Colonic mucosa (tissue), 4 donors: ENCODE data around the gene COL13A1. TPM values are rescaled to one million over a fixed set of nuclear protein-coding genes. Genes with fewer than 3 reads are reported as not detected.
A peak's percentile ranks its signal among the peaks of the same experiment; 100 is the strongest.

Source experiments
- DNase-seq: peaks from one replicate; pipeline ENCODE4 v3.0.0-alpha.2; 2020
- H3K27ac ChIP-seq: fragments of 200-600 bp; one replicate; pipeline ENCODE4 v1.8.0; 2021
- H3K27me3 ChIP-seq: fragments of 200-600 bp; one replicate; pipeline ENCODE4 v1.8.0; 2021
- H3K36me3 ChIP-seq: fragments of 200-600 bp; one replicate; pipeline ENCODE4 v1.8.0; 2021
- H3K4me1 ChIP-seq: fragments of 200-600 bp; one replicate; pipeline ENCODE4 v1.8.0; 2021; ENCODE audit warnings: mild to moderate bottlenecking
- H3K4me3 ChIP-seq: fragments of 200-600 bp; one replicate; pipeline ENCODE4 v1.8.0; 2021
- H3K9ac ChIP-seq, 2 donors: one replicate each; pipeline ENCODE4 v1.7.0; 2013; ENCODE audit warnings: control low read depth in 2 of 2, low read depth in 2 of 2, low read length in 2 of 2
- H3K9me3 ChIP-seq: fragments of 200-600 bp; one replicate; pipeline ENCODE4 v1.8.0; 2021
- intact Hi-C: fragments of 100-400 bp; cut with DNase I; formaldehyde crosslinking; loops from one replicate; pipeline ENCODE4 v1.14.1; 2022
- total RNA-seq, 2 donors: library from RNA; stranded (reverse); fragmentation: NEBNext Ultra II Directional in 1 of 2; extraction: Animal tissue kit (Norgen Biotek cat#: 25700) in 1 of 2; gene quantifications; one replicate each; pipeline ENCODE4 v1.2.1, GENCODE V29; 2021
- TF ChIP-seq, protein P1 (sequence below): fragments of 200-600 bp; IDR thresholded peaks from one replicate; pipeline ENCODE4 v1.8.0; 2022; ENCODE audit warnings: antibody characterized with exemption, mild to moderate bottlenecking
- donor health status: healthy.
- donor health status: DM: no; HTN: no; CAD: no.
- donor health status: DM: no; HTN: no; CAD: no.

COL13A1 gene
- total RNA-seq, 2 donors from 2014 or later, result 1.0 to 1.1 TPM

DNA sequence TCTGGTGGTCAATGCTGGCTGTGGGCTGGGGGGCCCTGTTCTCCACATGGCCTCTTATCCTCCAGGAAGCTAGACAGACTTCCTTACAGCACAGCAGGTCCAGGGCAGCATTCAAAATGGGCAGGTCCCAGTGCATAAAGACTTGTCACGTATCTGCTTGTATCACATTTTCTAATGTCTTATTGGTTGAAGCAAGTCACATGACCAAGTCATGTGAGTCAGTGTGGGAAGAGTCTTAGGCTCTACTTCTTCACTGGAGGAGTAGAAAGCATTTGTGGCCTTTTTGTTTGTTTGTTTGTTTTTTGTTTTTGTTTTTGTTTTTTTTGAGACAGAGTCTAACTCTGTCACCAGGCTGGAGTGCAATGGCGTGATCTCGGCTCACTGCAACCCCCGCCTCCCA lies 104.7 kb downstream of the COL13A1 start:
- Histone ChIP-seq H3K9ac (no peak overlapping the region), H3K27ac (no peak overlapping the region), H3K9me3 (no peaks in the 10 kb centered on the region), H3K4me1 (no peaks in the 10 kb centered on the region), H3K36me3 (no peaks in the 10 kb centered on the region), H3K4me3 (no peak overlapping the region), H3K27me3 (no peaks in the 10 kb centered on the region)
- intact Hi-C loops, result no loop called here
- DNase-seq, result no peak
- TF ChIP-seq, protein P1, sequence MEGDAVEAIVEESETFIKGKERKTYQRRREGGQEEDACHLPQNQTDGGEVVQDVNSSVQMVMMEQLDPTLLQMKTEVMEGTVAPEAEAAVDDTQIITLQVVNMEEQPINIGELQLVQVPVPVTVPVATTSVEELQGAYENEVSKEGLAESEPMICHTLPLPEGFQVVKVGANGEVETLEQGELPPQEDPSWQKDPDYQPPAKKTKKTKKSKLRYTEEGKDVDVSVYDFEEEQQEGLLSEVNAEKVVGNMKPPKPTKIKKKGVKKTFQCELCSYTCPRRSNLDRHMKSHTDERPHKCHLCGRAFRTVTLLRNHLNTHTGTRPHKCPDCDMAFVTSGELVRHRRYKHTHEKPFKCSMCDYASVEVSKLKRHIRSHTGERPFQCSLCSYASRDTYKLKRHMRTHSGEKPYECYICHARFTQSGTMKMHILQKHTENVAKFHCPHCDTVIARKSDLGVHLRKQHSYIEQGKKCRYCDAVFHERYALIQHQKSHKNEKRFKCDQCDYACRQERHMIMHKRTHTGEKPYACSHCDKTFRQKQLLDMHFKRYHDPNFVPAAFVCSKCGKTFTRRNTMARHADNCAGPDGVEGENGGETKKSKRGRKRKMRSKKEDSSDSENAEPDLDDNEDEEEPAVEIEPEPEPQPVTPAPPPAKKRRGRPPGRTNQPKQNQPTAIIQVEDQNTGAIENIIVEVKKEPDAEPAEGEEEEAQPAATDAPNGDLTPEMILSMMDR, result no peak

DNA sequence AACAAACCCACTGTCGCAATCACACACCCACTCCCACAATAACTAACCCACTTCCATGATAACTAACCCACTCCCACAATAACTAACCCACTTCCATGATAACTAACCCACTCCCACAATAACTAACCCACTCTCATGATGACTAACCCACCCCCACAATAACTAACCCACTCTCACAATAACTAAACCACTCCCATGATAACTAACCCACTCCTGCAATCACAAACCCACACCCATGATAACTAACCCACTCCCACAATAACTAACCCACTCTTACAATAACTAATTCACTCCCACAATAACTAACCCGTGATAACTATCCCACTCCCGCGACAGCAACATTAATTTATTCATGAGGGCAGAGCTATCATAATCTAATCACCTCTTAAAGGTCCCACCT lies 105.8 kb downstream of the COL13A1 start:
- intact Hi-C loops, result no loop called here
- Histone ChIP-seq H3K9me3 (no peaks in the 10 kb centered on the region), H3K4me3 (no peak overlapping the region), H3K27me3 (no peaks in the 10 kb centered on the region), H3K4me1 (peaks cover 6% of the 10 kb centered on the region), H3K27ac (no peak overlapping the region), H3K9ac (no peak overlapping the region), H3K36me3 (no peaks in the 10 kb centered on the region)
- TF ChIP-seq, protein P1, result no peak
- no peak for DNase-seq

DNA sequence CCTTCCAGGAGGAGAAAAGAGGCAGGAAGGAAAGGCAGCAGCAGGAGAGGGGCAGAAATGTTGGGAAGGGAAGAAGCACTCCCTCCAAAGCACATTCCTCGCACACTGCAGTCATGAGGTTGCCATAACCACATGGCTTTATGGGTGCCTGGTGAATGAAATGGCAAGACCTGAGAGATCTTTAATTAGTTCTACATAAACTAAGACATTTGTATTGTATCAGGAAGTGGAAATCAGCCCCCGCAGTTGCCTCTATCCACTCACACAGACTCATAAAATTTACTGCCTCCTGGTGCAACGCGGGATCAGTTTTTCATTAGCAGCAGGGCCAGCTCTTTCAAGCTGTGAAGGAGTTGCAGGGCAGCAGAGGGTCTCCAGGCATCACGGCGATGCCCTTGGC lies 106.4 kb downstream of the COL13A1 start:
- no peak overlapping the region for H3K27ac ChIP-seq
- no peak for DNase-seq
- H3K9me3 ChIP-seq, result no peaks in the 10 kb centered on the region
- H3K4me1 ChIP-seq, result peaks cover 8% of the 10 kb centered on the region
- no peak overlapping the region for H3K9ac ChIP-seq
- H3K36me3 ChIP-seq, result no peaks in the 10 kb centered on the region
- intact Hi-C loops, result no loop called here
- H3K4me3 ChIP-seq, result no peak overlapping the region
- TF ChIP-seq, protein P1, result no peak
- no peaks in the 10 kb centered on the region for H3K27me3 ChIP-seq

DNA sequence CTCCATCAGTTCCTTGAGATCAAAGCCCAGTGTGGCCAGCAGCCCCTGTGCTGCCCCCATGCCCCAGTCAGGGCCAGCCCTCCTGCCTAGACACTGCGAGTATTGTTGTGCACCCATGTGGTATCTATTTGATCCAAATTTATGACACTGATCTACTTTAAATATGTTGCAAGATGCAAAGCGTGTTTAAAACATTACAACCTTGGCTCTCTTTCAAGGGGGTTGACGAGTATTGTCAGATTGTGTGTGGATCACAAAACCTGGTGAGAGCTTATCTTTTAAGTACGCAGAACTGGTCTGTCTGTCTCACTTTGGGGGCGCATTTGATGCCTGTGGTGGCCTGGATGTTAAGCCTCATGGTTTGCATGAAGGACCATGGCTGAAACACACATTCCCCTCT lies 108.9 kb downstream of the COL13A1 start:
- Histone ChIP-seq H3K9me3 (no peaks in the 10 kb centered on the region), H3K27ac (no peak overlapping the region), H3K4me1 (peaks cover 14% of the 10 kb centered on the region), H3K27me3 (no peaks in the 10 kb centered on the region), H3K36me3 (no peaks in the 10 kb centered on the region), H3K4me3 (no peak overlapping the region), H3K9ac (no peak overlapping the region)
- DNase-seq, result no peak
- TF ChIP-seq, protein P1, result no peak
- intact Hi-C loops, result loop anchor here (10.0 kb wide), 1 partner anchor 266 kb away; no protein-coding TSS in a partner anchor

DNA sequence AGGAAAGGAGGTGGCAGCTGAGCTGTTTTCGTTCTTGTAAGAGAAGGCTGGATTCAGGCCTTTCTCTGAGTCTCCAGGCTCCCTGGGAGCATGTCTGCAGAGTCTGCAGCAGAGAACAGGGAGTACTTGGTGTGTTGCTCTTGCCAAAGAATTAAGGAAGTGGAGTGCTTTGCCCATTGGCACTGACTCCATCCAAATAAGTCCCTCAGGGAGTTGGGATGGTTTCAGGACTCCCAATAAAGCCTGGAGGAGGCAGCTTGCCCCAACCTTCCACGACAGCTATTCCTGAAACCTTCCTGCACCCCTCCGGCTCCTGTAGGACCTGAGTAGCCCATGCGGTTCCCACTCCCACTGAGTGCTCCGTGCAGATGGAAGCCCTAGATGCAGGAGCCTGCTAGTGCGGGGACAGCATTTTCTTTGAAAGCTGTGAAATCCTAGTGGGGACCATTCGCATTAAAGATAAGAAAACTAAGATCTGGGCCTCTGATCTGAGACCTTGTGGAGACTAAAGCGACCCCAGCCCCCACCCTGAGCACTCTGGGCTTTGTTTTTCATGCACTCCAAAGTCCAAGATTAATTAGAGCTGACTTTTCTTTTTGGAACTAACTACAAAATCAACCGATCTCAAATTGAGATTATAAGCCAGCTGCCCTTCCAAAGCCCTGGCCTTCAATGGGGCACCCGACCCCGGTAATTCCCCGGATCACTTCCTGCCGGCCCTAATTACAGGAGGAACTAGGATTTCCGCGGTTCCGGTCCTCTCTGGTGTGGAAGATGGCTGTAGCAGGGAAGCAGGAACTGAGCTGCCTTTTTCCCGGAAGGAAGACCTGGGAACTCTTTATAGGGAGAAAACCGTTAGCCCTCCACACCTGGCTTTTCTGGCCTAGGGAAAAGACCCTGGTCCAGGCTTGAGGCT lies 110.2 kb downstream of the COL13A1 start:
- intact Hi-C loops, result loop anchor here (10.0 kb wide), 1 partner anchor 267 kb away; no protein-coding TSS in a partner anchor

More for the DNA sequence above, 110.2 kb downstream of the COL13A1 start:
- Histone ChIP-seq H3K4me3 (no peak overlapping the region), H3K9ac (peak overlapping the region in 1 of 2 donors; percentile 40), H3K9me3 (no peaks in the 10 kb centered on the region), H3K36me3 (no peaks in the 10 kb centered on the region), H3K27me3 (no peaks in the 10 kb centered on the region), H3K27ac (no peak overlapping the region), H3K4me1 (peaks cover 14% of the 10 kb centered on the region)
- no peak for DNase-seq
- TF ChIP-seq, protein P1, result no peak
